Fibroblast of villous mesenchyme (primary cell): ENCODE measurements around the gene CCL7. TPM values are rescaled to one million over a fixed set of nuclear protein-coding genes. Genes with fewer than 3 reads are reported as not detected.

Experiments used
- DNase-seq: peaks from one replicate; pipeline ENCODE4 v3.0.0-alpha.2; 2010; ENCODE audit warnings: low read depth
- H3K4me3 ChIP-seq: 2 replicates; pipeline ENCODE4 v1.5.1; 2011; ENCODE audit warnings: low read depth, mild to moderate bottlenecking, low read length
- total RNA-seq: library from RNA; depleted of rRNA; stranded (reverse); fragments of >200 nt; gene quantifications from 2 replicates; pipeline ENCODE4 v1.2.3, GENCODE V29; 2012
- TF ChIP-seq, protein P1 (sequence below): IDR thresholded peaks from 2 replicates; pipeline ENCODE4 v1.5.1; 2012; ENCODE audit warnings: low read depth, mild to moderate bottlenecking, low read length; ENCODE audit not compliant: insufficient read depth

Gene CCL7
- total RNA-seq, 1 donor, result 0.43 TPM

DNA sequence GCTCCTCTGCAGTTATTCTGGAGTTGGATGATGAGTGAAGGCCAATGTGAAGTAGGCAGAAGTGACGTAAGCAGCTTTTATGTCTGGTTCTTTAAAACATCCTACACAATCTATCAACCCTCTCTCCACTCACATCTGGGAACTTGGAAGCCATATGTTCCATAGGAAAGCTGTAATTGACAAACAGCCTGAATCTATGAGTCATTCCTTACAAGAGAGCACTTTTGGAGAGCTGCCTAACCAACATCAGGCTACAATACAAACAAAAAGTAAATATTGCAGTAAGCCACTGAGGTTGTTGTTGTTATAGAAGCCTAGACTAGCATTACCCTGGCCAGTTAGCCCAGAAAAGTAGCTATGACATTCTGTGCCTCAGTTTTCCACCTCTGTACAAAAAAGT lies 5.9 kb downstream of the CCL7 start:
- TF ChIP-seq, protein P1, sequence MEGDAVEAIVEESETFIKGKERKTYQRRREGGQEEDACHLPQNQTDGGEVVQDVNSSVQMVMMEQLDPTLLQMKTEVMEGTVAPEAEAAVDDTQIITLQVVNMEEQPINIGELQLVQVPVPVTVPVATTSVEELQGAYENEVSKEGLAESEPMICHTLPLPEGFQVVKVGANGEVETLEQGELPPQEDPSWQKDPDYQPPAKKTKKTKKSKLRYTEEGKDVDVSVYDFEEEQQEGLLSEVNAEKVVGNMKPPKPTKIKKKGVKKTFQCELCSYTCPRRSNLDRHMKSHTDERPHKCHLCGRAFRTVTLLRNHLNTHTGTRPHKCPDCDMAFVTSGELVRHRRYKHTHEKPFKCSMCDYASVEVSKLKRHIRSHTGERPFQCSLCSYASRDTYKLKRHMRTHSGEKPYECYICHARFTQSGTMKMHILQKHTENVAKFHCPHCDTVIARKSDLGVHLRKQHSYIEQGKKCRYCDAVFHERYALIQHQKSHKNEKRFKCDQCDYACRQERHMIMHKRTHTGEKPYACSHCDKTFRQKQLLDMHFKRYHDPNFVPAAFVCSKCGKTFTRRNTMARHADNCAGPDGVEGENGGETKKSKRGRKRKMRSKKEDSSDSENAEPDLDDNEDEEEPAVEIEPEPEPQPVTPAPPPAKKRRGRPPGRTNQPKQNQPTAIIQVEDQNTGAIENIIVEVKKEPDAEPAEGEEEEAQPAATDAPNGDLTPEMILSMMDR, result no peak
- peak; percentile 88 for DNase-seq

GRCh38 chr17:34276826-34277225 lies 6.8 kb downstream of the CCL7 start:
- TF ChIP-seq, protein P1, result no peak
- no peak for DNase-seq
- no peak overlapping the region for H3K4me3 ChIP-seq

More for the DNA sequence above, 5.9 kb downstream of the CCL7 start:
- no peak overlapping the region for H3K4me3 ChIP-seq

DNA sequence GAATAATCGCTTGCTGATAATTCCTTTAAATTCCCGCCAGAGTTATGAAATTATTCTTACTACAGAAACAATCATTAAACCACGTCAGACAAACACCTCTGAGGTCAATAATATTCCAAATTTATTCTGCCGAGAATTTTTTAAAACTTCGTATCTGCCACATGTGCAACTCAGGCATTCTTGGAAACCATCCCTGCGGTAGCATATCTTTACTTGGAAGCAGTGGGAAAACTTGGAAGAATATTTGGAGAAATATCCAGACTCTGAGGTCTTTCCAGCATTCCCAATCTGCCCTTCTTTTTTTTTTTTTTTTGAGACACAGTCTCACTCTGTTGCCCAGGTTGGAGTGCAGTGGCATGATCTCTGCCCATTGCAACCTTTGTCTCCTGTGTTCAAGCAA lies 13.6 kb downstream of the CCL7 start:
- TF ChIP-seq, protein P1, result no peak
- no peak for DNase-seq
- H3K4me3 ChIP-seq, result no peak overlapping the region

- DNase-seq, result no peak
- H3K4me3 ChIP-seq, result no peak within 1 kb of the TSS
- TF ChIP-seq, protein P1, result no peak
Observed at GRCh38 chr17:34285286-34285792, 15.3 kb downstream of the CCL7 start, which contains the start of gene CCL11. TSS of gene CCL11 (plus strand) at chr17:34285742. CDS start at chr17:34285809, 67 bp downstream.

DNA sequence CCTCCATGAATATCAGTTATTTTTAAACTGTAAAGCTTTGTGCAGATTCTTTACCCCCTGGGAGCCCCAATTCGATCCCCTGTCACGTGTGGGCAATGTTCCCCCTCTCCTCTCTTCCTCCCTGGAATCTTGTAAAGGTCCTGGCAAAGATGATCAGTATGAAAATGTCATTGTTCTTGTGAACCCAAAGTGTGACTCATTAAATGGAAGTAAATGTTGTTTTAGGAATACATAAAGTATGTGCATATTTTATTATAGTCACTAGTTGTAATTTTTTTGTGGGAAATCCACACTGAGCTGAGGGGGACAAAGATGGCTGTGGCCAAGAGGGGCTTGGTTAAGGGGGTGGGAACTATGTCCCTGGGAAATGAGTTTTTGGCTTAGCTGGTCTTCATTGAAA lies 17.9 kb downstream of the CCL7 start:
- TF ChIP-seq, protein P1, result no peak
- H3K4me3 ChIP-seq, result no peak overlapping the region
- DNase-seq, result no peak

DNA sequence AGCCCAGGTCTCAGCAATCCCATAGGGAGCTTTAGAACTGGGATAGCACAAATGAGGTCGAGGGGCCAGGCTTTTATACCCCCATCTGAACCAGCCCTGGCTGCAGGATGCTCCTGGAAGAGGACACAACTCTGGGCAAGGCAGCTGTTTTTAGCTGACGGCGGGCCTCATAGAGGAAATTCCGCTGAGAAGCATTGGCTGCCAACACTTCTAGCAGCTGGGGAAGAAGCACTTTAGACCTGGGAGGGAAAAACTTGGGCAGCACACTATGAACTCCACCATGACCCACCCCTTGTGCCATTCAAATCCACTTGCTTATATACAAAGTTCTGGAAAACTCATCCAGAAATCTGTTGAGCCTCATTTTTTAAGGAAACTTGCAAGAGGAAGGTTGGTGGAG lies 20.6 kb downstream of the CCL7 start:
- no peak for DNase-seq
- no peak overlapping the region for H3K4me3 ChIP-seq
- TF ChIP-seq, protein P1, result no peak

- H3K4me3 ChIP-seq, result no peak overlapping the region
- TF ChIP-seq, protein P1, result no peak
- DNase-seq, result no peak
Observed at GRCh38 chr17:34291721-34292348, 21.8 kb downstream of the CCL7 start.
